Measurements from ENCODE around the gene TBC1D24.

TBC1D24 gene

GRCh38 chr16:2483939-2484897, 9.3 kb downstream of the TBC1D24 start:
- no peak for TF ChIP-seq CTCF (IDR thresholded peaks at IDR 0.05; ENCODE audit: insufficient read depth, missing control alignments)
- FAIRE-seq (no peak), DNase-seq (ENCODE audit: insufficient read length, low spot score) (no peak)

DNA sequence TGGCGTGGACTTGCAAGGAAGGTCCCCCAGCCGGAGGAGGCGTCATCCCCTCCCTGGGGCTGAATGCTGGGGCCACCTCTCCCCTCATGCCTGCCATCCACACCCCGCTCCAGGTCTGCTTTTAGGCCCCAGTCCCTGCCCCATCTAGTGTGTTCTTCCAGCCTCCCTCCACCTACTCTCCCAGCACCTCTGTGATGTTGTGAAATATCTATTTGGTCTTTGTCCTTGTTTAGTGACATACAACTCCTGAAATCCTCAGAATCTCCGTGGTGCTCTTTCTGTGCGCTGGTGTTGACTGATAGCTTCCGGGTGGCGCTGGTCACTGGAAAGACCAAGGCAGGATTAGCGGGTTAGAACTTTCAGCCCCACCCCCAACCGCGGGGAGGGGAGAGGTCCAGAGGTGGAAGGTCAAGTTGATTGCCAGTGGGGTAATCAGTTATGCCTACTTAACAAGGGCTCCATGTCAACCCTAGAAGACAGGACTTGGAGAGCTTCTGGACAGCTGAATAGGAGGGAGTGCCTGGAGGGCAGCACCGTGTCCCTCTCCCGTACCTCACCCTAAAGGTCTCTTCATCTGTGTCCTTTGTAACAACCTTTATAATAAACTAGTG, 10.1 kb downstream of the TBC1D24 start:
- FAIRE-seq: no peak
- TF ChIP-seq CTCF (IDR thresholded peaks at IDR 0.05; ENCODE audit: insufficient read depth, missing control alignments): no peak
- DNase-seq (ENCODE audit: insufficient read length, low spot score): no peak

GRCh38 chr16:2485811-2486507, 11.0 kb downstream of the TBC1D24 start:
- no peak for FAIRE-seq
- no peak for TF ChIP-seq CTCF (IDR thresholded peaks at IDR 0.05; ENCODE audit: insufficient read depth, missing control alignments)
- DNase-seq (ENCODE audit: insufficient read length, low spot score): no peak

DNA sequence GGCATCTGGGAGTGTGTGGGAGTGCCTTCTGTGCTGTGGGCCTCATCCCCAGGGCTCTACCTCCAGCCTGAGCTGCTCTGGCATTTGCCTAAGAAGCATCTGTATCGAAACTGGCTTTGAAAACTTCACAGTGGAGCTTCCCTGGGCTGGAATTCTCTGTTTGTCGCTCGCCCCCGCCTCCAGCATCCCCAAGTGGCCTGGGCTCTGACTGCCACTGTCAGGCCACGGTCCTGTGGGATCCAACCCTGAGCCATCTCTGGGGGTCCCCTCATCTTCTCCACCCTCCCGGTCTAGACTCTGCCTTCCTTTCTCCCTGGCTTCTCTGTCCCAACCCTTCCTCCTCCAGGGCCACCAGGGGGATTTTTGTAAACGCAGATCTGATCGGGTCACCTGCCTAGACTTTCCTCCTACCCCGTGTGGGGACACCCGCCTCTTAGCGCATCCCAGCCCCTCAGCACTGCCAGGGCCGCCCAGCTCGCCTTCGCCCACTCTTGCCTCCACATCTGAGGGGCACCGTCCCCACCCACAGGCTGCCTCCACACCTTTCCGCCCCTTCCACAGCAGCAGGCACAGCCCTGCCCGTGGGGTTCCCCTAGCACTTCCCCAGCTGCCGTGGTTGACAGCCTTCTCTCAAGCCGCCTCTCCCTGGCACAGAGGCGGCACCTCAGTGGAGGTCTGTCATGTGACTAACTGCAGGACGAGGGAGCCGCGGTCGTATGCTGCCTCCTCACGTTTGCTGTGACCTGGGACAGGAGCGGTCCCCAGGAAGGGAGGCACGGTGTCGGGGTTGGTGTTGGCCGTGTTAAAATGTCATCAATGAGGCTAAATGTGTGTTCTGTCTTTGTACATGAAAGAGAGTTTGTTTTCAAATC, 12.0 kb downstream of the TBC1D24 start:
- no peak for FAIRE-seq
- DNase-seq (ENCODE audit: insufficient read length, low spot score): no peak
- no peak for TF ChIP-seq CTCF (IDR thresholded peaks at IDR 0.05; ENCODE audit: insufficient read depth, missing control alignments)

DNA sequence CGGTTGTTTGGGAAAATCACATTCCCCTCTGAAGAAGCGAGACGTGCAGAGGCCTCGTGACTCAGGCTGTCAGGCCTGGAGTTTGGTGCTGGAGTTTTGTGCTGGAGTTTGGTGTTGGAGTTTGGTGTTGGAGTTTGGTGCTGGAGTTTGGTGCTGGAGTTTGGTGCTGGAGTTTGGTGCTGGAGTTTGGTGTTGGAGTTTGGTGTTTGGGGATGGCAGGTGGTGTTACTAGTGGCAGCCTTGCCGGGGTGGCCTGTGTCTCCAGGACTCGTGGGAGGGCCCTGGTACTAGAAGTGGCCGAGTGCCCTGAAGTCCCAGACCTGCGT, 12.6 kb downstream of the TBC1D24 start:
- DNase-seq (ENCODE audit: insufficient read length, low spot score) (no peak), FAIRE-seq (no peak)
- TF ChIP-seq CTCF (IDR thresholded peaks at IDR 0.05; ENCODE audit: insufficient read depth, missing control alignments): no peak

DNA sequence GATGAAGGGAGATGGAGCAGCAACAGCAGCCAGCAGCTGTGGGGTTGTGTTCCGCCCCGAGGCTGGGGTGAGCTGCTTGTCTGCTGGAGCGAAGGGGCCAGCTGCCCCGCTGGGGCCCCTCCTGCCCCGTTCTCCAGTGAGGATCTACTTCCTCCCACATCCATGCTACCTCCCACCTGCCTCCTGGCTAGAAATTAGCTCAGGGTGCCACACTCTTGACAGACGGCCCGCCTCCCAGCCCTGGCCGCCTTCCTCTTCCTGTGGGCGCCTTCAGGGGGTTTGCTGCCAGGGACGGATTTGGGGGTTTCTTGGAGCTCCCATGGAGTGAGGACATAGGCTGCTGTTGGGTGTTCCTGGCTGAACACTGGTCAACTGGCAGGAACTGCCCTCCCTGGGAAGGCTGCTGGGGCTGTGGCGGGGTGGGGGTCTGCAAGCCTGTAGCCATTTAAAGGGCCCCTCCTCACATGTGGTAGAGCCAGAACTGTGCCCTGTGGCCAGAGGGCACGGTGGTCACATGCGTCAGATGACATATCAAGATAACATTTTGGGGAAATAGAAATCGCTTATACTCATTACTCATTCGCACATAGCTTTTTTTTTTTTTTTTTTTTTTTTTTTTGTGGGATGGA, 13.1 kb downstream of the TBC1D24 start:
- no peak for DNase-seq (ENCODE audit: insufficient read length, low spot score)
- FAIRE-seq: no peak
- no peak for TF ChIP-seq CTCF (IDR thresholded peaks at IDR 0.05; ENCODE audit: insufficient read depth, missing control alignments)

Measured in D721Med (cell line).